GM19438 (cell line): Measurements from ENCODE around the gene CDH23.

Source experiments
- ATAC-seq: cut with Tn5 transposase; IDR thresholded peaks from one replicate; pipeline ENCODE4 v1.9.1; 2021; ENCODE audit warnings: low read depth; ENCODE audit not compliant: unreplicated experiment

CDH23 gene

DNA sequence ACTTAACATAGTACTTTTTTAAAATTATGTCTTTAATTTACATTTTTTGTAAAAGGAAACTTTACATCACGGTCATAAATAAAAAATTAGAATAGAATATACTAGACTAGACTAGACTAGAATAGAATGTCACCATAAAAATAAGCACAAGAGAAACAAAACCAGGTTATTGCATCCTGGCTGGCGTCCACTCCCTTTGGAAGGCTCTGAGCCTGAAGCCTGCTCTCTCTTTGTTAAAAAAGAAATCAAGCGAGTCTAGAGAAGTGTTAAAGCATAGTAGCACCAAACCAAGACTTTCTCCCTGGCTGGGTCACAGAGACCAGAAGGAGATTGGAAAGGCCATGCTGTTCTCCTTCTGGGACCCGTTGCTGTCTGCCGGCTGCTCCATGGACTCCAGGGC is 218.2 kb downstream of the CDH23 start:
- no peak for ATAC-seq

DNA sequence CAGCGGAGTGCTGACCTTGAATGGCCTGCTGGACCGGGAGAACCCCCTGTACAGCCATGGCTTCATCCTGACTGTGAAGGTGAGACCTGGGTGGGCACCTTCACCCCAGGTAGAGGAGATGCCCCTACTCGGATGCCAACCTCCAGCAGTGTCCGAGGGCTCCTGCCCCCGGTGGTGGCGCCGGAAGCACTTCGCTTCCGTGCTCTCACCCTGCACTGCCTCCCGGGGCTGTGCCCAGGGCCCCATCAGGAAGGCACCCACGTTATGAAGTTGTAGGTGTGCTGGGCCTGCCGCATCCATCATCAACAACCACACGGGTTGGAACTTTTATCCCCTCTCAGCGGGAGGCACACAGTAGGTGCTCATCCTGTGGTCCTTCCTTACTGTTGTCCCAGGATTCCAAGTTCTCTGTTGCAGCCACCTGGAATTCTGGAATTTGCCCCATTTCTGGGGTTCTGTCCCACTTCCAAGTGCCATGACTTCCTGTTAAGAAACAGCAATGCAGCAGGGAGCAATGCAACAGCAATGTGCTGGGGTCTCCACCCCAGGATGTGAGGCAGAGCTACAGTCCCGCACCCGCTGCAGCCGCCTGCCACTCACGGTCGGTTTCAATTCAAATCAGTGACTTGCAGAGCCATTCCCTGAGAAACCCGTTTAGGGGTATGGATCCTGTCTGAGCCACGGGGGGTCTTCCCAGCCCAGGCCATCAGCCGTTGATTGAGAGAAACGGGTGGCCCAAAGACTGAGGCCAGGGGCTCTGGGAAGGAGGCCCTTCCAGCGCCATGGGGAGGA is 219.0 kb downstream of the CDH23 start:
- ATAC-seq: no peak

DNA sequence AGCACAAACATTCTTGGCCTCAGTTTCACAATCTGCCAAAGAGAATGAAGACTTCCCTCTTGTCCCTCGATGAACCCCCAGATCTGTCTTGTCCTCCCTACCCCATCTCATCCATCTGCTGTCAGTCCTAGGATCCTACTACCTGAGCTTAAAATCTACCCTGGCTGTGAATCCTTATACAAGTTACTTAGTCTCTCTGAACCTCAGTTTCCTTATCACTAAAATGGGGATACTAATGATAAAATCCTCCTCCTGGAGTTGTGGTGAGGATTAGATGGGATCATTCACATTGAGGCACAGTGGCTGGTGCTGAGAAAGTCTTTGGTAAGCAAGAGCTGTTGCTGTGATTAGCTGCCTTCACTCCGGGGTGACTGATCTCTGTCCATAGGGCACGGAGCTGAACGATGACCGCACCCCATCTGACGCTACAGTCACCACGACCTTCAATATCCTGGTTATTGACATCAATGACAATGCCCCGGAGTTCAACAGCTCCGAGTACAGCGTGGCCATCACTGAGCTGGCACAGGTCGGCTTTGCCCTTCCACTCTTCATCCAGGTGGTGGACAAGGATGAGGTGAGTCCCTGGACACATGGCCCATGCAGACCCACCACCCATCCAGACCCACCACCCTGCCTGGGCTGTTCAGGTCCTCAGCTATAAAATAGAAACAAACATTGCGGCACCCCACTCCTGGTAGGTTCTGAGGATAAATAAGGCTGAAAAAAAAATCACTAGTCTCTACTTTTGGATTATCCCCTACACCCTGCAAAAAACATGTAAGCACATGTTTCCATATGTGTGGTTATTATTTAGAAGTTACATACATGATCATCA is 220.3 kb downstream of the CDH23 start:
- no peak for ATAC-seq

DNA sequence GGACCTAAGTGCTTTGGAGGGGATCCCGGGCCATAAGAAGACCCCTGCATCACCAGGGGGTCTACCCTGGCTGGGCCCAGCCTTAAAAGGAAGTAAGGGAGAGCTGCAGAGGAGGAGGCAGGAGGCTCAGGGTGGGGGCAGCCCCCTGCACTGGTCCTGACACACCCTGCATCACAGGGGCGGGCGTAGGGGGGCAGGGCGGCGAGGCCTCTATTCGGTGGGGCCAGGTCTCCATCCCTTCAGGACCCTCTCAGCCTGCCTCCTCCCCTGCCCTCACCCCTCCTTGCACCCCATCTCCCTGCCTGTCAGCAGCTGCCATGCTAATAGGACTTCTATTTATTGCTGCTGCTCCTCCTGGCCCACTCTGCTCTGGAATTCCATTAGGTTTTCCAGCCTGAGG is 221.5 kb downstream of the CDH23 start:
- no peak for ATAC-seq

DNA sequence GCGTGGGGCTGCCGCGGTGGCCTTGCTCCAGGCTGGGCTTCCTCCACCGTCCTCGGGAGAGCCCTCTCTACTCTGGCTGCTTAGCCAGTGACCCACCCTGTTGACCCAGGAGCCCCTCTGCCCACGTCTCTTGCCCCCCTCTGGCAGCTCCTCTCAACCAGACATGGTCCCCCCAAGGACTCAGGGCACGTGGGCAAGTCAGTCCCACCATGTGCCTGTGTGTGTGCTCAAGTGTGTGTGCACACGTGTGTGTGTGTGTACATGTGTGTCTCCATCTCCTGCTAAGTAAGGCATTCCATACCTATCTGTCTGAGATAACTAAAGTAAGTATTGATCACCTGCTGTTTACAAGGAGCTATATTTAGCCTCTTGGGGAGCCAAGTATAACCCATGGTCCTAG is 221.9 kb downstream of the CDH23 start:
- no peak for ATAC-seq

DNA sequence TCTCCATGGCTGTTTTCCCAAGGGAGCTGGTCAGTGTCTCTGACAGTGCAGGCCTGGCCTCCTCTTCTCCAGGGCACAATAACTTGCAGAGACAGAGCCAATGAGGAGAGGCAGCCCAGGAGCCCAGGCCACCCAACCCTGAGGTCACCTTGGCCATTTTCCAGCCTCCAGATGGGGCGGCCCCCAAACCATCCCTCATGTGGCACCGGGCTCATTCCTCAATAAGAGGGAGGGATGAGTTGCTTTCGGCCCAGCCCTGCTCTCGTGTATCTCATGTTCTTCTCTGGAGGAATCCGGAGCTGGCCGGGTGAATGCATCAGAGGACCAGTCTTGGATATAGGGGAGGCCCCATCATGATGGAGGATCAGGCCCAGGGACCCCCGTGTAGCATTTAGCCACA is 223.9 kb downstream of the CDH23 start:
- no peak for ATAC-seq

DNA sequence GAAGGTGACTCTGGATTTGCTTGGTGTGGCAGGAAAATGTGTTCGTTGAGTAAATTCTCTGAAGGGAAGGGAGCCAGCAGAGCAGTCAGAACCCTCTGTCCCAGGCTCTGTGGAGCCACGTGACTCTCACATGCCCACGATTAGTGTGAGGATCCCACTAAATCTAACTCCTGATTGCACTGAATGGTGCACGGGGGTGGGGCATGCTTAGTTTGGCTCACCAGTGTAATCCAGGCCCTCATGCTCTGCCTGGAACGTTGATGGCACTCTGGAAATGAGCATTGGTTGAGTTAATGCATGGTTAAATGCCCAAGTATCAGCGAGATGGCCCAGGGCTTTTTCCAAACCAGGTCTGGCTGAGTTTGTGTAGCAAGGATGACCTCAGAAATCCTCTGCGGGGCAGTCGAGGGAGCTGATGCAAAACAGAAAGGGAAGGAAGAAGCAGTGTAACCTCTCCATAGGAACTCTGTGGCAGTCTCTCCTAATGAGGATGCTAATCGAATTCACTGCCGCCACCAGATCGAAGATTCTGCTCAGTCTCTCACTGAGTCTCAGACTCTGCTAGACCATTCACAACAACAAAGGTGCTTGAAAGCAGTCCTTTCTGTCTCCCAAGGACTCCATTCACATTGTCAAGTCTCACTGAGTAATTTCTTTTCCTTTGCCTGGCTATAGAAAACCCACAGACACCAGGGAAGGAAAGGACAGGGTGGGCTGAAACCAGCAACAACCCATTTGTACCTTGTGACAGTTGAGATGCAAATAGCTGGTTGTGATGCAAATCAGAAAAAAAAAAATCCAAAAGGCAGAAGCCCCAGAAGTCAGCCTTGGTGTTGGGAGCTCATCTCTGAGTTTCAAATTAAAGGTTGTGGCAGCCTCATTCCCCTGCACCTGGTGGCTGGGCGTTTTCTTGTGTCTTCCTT is 224.8 kb downstream of the CDH23 start:
- no peak for ATAC-seq

DNA sequence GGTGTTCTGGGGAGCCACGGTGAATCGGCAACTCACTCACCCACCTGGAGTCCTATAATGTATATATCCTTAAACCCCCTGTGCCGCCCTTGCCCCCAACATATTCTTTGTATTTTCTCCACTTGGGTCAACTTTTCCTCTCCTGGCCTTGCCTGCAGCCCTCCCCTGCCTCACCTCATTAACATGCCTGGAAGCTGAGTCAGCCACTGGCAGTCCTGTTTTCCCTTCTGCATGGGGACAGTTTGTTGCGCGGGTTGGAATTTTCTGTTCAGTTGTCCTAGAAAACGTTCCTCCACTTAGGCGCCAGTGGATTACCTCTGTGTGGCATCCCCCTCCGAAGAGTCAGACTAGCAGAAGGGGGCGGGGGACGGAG is 225.4 kb downstream of the CDH23 start:
- no peak for ATAC-seq

DNA sequence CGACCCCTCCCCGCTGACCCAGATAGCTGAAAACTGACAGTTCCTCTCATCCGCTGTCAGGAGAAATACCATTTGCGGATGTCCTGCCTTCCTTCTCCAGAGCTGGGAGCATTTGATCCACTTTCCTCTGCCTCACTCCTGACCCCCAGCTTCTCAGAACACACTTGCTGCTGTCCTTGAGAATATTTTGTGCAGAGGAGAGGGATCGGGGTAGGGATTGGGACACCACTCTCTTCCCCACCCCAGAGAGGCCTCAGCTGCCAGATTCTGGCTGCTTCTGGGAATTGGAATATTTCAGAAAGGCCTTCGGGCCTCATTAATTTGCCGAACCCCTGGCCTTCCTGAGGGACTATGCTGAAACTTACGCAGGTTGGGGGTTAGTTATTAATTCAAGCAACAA is 225.9 kb downstream of the CDH23 start:
- ATAC-seq: no peak

DNA sequence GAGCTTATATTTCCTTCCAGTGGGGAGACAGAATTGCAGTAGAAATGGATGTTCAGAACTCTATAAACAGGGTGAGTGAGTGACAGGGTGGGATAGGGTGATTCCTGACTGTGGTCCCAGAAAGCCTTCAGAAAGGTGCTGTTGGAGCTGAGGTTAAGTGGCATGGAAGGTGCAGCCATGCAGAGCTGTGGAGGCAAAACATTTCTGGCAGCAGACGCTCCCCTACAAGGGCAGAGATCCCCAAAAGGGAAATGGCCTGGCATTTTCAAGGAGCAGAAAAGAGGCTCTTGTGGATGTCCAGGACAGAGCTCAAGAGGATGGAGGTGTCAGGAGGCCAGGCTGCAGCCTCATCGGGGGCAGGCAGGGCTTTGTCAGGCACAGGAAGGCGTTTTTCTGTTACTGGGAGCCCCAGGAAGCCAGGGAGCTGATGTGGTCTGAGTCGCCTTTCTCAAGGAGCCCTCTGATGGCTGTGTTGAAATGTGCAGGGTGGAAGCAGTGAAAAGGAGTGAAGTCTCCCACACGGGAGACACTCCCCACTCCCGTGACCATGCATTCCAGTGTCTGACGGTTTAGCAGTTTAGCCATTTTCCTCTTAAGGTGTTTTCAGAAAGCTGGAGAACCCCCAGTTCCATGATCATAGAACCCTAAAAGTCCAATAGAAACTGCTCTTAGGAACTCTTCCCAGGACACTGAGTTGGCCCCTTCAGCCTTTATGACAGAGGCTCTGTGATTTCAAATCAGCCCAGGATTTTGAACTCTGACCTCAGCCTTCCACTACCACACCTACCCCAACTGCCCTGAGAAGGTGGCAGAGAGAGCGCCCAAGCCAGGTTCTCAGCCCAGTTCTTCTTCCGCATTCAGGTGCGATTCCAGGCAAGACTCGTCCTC is 226.6 kb downstream of the CDH23 start:
- no peak for ATAC-seq

DNA sequence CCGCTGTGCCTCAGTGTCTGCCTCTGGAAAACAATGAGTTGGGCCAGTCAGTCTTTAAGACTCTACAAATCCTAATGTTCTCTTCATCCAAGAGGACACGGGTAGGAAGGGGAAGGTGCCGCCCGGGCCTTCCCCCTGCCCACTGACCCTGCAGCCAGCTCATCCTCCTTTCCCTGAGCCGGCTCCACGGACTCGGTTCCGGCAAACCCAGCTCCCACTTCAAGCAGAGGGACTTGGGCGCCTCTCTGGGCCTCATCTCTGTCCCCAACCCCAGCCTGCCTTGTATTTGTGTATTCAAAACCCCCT is 227.2 kb downstream of the CDH23 start:
- no peak for ATAC-seq

DNA sequence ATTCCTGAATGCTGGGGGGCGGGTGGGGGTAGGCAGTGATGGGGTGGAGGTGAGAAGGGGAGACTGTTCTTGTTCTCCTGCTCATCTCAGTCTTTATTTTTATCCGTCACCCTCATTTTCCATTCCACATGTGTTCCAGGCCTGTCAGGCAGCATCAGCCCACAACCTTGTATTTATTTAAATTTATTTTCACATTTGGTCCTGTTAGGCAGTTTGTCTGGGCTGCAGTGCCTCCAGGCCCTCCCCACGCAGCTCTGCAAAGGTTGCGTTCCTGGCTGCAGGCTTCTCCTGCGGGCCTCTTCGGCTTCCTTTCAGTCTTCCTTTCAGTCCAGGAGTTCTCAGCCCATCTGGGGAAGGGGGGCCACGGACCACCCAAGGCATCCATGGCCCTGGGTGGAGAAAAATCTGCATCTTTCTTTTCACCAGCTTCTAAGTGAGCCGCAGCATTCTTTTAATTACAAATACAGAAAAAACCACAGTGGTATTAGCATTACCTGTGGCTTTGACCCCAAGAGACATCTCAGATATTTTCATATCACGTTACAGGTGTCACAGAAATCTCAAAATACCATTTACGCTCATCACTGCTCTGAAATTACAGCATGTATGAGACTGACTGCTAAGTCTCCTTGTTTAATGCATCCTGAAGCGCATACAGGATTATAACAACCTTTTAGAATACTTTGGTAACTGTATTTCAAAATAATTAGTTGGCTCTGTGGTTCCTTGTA is 228.9 kb downstream of the CDH23 start:
- no peak for ATAC-seq

DNA sequence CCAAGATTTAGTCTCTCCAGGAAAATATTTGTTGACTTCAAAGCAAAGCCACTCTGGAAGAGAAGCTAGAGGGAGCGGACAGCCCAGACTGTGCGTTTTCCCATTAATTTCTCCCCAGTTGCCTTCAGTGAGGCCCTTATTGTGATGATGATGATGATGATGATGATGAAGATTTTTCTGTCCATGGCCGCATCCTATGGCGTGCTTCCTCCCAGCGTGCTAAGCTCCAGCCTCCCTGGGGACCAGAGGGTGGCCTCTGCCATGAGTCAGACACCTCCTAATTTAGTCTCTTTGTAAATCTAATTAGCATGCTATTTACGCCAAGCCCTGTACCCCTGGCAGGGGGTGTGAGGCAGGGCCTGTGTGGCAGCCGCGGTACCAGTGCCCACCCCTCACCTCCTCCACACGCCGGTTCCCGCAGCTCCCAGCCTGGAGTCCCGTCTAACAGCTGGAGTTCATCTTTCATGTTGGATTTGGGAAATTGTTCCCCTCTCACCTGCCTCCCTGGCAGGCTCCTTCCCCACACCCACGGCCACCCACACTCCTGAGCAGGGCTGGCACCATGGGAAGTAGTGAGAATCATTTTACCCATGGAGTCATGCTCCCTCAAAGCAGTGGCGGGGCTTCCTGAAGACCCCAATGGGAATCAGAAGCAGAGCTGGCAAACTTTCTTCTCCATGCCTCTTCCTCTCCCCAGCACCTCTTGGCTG is 230.7 kb downstream of the CDH23 start:
- no peak for ATAC-seq

DNA sequence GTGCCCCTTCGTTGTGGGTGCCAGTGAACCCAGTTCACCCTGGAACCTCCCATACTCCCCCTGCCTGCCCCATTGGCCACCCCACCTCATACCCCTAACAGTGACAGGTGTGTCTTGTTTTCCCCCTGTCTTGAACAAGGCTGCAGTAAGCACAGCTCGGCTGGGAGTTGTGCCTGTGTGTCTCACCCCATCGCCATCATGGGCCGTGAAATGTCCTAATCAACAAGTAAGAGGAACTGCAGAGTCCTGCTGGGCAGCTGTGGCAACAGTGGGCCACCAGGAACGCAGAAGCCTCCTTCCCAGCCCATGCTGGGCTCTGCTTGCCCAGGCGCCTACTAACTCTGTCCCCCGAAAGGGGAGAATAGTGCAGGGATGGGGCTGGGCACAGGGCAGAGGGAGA is 231.2 kb downstream of the CDH23 start:
- no peak for ATAC-seq

DNA sequence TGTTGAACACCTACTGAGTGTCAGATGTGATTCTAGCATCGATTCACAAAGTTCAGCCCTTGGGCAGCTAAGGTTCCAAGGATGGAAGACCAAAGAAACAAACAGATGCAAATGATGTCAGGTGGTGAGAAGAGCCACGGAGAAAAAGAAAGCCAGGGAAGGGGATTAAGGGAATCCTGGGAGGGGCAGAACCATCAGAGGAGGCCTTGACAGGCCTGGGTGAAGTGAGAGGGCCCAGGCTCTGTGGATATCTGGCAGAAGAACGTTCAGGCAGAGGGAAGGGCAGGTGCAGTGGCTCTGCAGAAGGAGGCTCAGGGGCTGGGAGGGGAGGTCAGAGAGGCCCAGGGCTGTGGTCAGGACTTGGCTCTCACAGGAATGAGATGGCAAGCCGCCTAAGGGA is 232.4 kb downstream of the CDH23 start:
- ATAC-seq: no peak

DNA sequence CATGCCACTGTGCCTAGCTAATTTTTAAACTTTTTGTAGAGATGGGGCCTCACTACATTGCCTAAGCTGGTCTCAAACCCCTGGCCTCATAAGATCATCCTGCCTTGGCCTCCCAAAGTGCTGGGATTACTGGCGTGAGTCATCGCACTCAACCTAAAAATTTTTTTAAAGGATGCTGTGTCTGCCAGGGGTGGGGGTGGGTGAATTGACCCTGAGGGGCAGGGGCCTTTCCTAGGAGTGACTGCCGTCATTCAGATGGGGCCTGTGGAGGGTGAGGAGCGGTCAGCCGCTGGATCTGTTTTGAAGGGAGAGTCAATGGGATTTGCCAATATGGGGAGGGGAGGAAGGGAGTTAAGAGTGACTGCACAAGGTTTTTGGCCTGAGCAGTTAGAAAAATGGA is 233.4 kb downstream of the CDH23 start:
- ATAC-seq: no peak

DNA sequence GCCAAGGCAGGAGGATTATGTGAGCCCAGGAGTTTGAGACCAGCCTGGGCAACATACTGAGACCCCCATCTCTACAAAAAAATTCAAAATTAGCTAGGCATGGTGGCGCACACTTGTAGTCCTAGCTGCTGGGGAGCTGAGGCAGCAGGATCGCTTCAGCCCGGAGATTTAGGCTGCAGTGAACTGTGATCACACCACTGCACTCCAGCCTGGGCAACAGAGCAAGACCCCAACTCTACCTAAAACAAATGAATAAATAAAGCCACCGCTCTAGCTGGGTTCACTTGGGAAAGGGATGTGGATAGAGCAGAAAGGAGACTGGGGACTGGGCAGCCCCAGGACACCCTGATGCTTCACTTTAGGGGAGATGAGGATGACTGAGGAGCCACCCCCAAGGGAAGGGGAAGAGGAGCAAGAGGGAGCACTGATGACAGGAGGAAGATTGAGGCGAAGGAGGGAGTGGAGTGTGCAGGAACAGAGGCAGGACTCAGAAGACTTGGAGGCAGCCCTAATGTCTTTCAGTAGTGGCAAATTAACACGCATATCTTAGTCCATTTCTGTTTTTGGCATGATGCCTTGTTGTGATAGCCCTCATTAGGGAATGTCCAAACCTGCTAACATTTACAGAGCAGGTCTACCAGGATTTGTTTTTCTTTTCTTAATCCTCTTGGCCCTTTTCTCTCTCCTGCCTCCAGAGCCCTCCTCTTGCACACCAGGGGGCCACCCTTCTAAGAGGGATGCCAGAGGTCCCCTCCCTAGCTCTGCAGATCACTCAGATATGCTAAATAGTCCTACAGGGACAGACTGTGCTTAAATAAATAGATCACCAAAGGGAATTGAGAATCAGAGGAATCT is 234.5 kb downstream of the CDH23 start:
- no peak for ATAC-seq

DNA sequence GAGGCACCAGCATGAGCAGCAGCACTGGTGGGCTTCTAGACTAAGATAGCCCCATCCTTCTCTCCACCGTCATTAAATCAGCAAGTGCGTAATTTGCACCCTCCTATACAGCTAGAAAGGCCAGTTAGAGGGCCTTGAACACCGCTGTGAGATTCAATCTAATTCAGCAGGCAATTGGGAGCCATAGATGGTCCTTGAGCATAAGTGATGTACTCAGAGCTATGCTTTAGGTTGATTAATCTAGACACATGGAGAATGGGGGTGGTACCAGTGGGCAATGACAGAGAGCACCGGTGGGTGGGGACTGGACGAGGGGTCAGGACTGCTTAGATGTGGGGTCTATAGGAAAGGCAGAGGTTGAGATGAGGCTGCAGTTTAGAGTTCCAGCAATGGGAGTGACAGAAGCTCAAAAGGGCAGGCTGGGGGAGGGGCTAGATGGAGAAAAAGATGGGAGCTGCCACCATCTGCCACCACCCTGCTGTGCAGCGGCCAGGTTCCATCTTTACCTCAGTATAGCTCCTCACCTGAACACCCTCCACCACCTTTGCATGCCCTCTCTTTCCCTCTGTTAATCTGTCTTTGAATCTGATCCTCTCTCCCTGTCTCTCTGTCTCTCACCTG is 235.6 kb downstream of the CDH23 start:
- ATAC-seq: no peak
